GM12801 (cell line): ENCODE results near the gene MTCH1.

Source experiments
- CTCF ChIP-seq: IDR thresholded peaks from one replicate; pipeline ENCODE4 v1.5.1; 2011; ENCODE audit warnings: control low read depth; ENCODE audit not compliant: insufficient read length; ENCODE audit errors: extremely low read depth

Gene MTCH1

GRCh38 chr6:36998723-36999038 is 12.7 kb upstream of the MTCH1 start:
- no peak for TF ChIP-seq CTCF

GRCh38 chr6:36997811-36998722 is 12.1 kb upstream of the MTCH1 start:
- no peak for TF ChIP-seq CTCF

- TF ChIP-seq CTCF = no peak
These were observed 3.3 kb upstream of the MTCH1 start for GRCh38 chr6:36989264-36989663.

- TF ChIP-seq CTCF = no peak
These were observed 680 bp upstream of the MTCH1 start for GRCh38 chr6:36986704-36987047.

- TF ChIP-seq CTCF = no peak
These were observed 584 bp downstream of the MTCH1 start for GRCh38 chr6:36985417-36985807.

GRCh38 chr6:36984581-36985416 is 1.2 kb downstream of the MTCH1 start:
- no peak for TF ChIP-seq CTCF

- no peak for TF ChIP-seq CTCF
These were observed 2.5 kb downstream of the MTCH1 start for GRCh38 chr6:36983538-36983937.
